Measurements from ENCODE around the gene SPTB. TPM values are rescaled to one million over a fixed set of nuclear protein-coding genes. Genes with fewer than 3 reads are reported as not detected.

Gene SPTB
- total and polyA plus RNA-seq, 10 donors, result 0.06 to 20.9 (median 3.9) TPM

DNA sequence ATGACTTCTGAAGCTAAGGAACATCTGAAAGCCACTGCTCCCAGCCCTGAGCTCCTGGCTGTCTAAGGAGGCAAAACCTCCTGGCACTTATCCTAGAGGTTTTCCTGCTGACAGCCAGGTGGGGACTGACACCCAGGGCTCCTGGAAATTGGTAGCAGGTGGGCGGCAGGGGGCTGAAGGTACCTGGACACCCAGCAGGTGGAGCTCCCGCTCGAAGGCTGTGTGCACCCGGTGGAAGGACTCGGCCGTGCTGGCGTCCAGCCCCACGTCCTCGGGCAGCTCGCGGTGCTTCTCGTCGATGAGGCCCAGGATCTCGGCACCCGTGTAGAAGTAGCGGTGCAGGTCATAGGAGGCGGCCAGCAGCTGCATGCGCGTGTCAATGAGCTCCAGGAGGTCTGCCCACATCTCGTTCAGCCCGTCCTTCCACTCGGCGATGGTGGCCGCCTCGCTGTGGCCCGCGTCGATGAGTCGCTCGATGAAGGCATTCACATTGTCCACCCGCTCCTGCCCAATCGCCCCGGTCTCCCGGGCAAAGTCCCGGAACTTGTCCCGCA is 107.2 kb downstream of the SPTB start:
- peak; percentile 68 for DNase-seq
- Histone ChIP-seq H3K27ac (no peak overlapping the region), H3K9me3 (no peaks in the 10 kb centered on the region), H3K27me3 (replicated peaks in 1 of 7) (no peaks in the 10 kb centered on the region), H3K4me3 (no peak overlapping the region), H3K4me1 (no peaks in the 10 kb centered on the region), H3K36me3 (no peaks in the 10 kb centered on the region)
- TF ChIP-seq, protein P1, sequence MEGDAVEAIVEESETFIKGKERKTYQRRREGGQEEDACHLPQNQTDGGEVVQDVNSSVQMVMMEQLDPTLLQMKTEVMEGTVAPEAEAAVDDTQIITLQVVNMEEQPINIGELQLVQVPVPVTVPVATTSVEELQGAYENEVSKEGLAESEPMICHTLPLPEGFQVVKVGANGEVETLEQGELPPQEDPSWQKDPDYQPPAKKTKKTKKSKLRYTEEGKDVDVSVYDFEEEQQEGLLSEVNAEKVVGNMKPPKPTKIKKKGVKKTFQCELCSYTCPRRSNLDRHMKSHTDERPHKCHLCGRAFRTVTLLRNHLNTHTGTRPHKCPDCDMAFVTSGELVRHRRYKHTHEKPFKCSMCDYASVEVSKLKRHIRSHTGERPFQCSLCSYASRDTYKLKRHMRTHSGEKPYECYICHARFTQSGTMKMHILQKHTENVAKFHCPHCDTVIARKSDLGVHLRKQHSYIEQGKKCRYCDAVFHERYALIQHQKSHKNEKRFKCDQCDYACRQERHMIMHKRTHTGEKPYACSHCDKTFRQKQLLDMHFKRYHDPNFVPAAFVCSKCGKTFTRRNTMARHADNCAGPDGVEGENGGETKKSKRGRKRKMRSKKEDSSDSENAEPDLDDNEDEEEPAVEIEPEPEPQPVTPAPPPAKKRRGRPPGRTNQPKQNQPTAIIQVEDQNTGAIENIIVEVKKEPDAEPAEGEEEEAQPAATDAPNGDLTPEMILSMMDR (IDR thresholded peaks at IDR 0.05 in 8 of 11, conservative IDR thresholded peaks at IDR 0.05 in 3 of 11), result no peak
- no peak for TF ChIP-seq POLR2AphosphoS5 (IDR thresholded peaks at IDR 0.05)
- TF ChIP-seq POLR2A (IDR thresholded peaks at IDR 0.05), result no peak
- intact Hi-C loops (cut with DNase I; ENCODE audit: low total_unique reads), result no loop called here
- WGBS, 5 donors, result 95 to 97% (median 96%) methylated on average over 12 to 36 of the region's 36 CpGs

DNA sequence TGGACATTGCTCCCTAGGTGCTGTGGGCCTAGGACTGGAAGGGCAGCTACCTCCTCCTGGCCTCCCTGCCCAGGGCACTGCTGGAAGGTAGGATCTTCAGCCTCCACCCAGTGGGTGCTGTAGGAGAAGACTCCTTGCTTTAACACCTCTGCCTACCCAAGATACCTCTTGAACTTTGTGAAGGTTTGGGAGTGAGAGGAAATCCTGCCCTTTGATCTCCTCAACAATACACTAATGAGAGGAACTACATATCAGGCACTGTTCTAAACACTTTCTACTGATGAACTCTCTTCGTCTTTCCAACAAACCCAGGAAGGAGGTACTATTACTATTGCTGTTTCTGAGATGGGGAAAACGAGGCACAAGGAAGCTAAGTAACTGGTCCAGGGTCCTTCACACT is 108.5 kb downstream of the SPTB start:
- TF ChIP-seq POLR2AphosphoS5 (IDR thresholded peaks at IDR 0.05) (no peak), POLR2A (IDR thresholded peaks at IDR 0.05) (no peak)
- TF ChIP-seq, protein P1 (IDR thresholded peaks at IDR 0.05 in 8 of 11, conservative IDR thresholded peaks at IDR 0.05 in 3 of 11), result no peak
- WGBS, 5 donors, result 49 to 71% (median 58%) methylated on average over 2 of the region's 2 CpGs
- Histone ChIP-seq H3K27ac (no peak overlapping the region), H3K4me1 (no peaks in the 10 kb centered on the region), H3K4me3 (no peak overlapping the region), H3K27me3 (replicated peaks in 1 of 7) (no peaks in the 10 kb centered on the region), H3K9me3 (no peaks in the 10 kb centered on the region), H3K36me3 (no peaks in the 10 kb centered on the region)
- DNase-seq, result no peak
- intact Hi-C loops (cut with DNase I; ENCODE audit: low total_unique reads), result no loop called here

DNA sequence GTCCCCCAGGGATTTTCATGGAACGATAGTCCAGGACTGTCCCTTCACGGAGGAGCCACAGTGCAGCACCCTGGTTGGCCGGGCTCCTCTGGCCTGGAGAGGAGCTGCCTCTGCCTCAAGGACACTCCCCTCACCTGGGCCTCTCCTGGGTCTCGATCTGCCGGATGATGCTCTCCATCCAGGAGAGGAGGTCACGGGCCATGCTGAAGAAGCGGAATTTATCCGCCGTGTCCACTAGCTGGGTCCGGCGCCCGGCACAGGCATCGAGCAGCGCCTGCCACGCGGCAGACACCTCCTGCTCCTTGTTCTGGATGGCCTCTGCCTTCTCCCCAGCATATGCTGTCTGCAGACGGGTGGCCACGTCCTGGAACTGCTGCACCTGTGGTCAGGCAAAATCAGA is 109.0 kb downstream of the SPTB start:
- peak; percentile 71 for DNase-seq
- H3K27ac ChIP-seq, result no peak overlapping the region
- H3K27me3 ChIP-seq (replicated peaks in 1 of 7), result no peaks in the 10 kb centered on the region
- no peaks in the 10 kb centered on the region for H3K9me3 ChIP-seq
- TF ChIP-seq POLR2A (IDR thresholded peaks at IDR 0.05) (no peak), POLR2AphosphoS5 (IDR thresholded peaks at IDR 0.05) (no peak)
- TF ChIP-seq, protein P1 (IDR thresholded peaks at IDR 0.05 in 8 of 11, conservative IDR thresholded peaks at IDR 0.05 in 3 of 11), result no peak
- no peak overlapping the region for H3K4me3 ChIP-seq
- no peaks in the 10 kb centered on the region for H3K36me3 ChIP-seq
- 85 to 97% (median 94%) methylated on average over 15 to 18 of the region's 18 CpGs for WGBS, 5 donors
- no peaks in the 10 kb centered on the region for H3K4me1 ChIP-seq
- intact Hi-C loops (cut with DNase I; ENCODE audit: low total_unique reads), result no loop called here

DNA sequence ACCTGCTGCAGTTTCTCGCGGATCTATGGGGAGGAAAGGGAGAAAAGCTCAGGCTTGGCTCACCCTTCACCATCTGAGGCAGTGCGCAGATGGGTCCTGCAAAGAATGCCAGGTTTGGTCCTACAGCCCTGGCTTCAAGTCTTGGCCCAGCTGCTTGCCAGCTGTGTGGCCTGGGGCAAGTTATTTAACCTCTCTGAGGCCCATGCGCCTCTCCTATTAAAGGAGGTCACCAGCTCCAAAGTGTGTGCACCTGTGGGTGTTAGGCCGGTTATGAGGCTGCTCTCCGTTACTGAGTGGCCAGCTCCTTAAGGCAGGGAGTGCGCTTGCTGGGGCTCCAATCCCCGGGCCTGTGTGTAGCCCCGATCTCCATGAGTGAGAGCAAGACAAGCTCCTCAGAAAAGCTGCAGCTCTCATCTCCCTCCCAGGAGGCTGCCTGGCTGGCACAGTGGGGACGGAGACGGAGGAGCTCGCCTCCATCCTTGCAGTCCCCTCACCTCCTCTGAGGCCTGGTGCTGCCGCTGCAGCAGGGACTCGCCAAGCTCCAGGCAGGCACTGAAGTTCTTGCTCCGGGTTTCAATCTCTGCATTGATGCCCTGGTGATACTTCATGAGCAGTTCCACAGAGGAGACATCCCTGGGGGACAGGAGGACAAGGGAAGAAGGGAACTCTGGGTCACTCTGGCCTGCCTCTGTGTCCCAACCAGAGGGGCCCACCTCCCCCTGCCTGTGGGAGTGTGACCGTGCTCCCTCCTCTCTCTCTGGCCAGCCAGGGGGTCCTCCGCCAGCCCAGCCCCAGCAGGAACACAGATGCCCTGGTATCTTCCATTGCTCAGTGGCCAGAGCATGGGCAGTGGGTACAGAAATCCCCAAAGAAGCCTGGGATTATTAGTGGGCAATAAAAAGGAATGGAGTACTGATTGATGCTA is 110.3 kb downstream of the SPTB start:
- DNase-seq, result peak; percentile 61
- H3K4me3 ChIP-seq, result no peak overlapping the region

More for the DNA sequence above, 110.3 kb downstream of the SPTB start:
- TF ChIP-seq, protein P1 (IDR thresholded peaks at IDR 0.05 in 8 of 11, conservative IDR thresholded peaks at IDR 0.05 in 3 of 11), result no peak
- TF ChIP-seq POLR2AphosphoS5 (IDR thresholded peaks at IDR 0.05) (no peak), POLR2A (IDR thresholded peaks at IDR 0.05) (no peak)
- intact Hi-C loops (cut with DNase I; ENCODE audit: low total_unique reads), result no loop called here
- Histone ChIP-seq H3K4me1 (peaks cover 4 to 9% (median 7%) of the 10 kb centered on the region in 6 donors), H3K36me3 (no peaks in the 10 kb centered on the region), H3K27me3 (replicated peaks in 1 of 7) (no peaks in the 10 kb centered on the region), H3K27ac (no peak overlapping the region), H3K9me3 (no peaks in the 10 kb centered on the region)
- WGBS, 5 donors, result 89 to 95% (median 92%) methylated on average over 12 to 17 of the region's 17 CpGs
